Motor neuron (in vitro differentiated cells): Measurements from ENCODE around the gene RTL1. TPM values are rescaled to one million over a fixed set of nuclear protein-coding genes. Genes with fewer than 3 reads are reported as not detected.

Experiments used
- ATAC-seq, 8 experiments: fragments of 200-7000 bp; cut with Tn5 transposase; replicated peaks in 6 of 8; 2 replicates each; pipeline ENCODE4 v1.8.0; 2021; ENCODE audit warnings: mild to moderate bottlenecking in 8 of 8, moderate library complexity in 8 of 8
- H3K27ac ChIP-seq, 2 donors: fragments of 250-450 bp; sonication (Bioruptor Pico); 2 replicates each; pipeline ENCODE4 v1.9.0; 2021; ENCODE audit warnings: antibody characterized with exemption in 2 of 2, mild to moderate bottlenecking in 2 of 2, moderate library complexity in 1 of 2
- H3K4me1 ChIP-seq, 2 donors: fragments of 250-450 bp; sonication (Bioruptor Pico); replicated peaks in 1 of 2; 2 replicates each; pipeline ENCODE4 v1.6.1; 2021; ENCODE audit warnings: antibody characterized with exemption in 2 of 2, mild to moderate bottlenecking in 2 of 2, moderate library complexity in 1 of 2
- H3K4me3 ChIP-seq, 5 donors: fragments of 250-450 bp; sonication (Bioruptor Pico); 2 replicates each; pipeline ENCODE4 v1.9.0; 2021; ENCODE audit warnings: antibody characterized with exemption in 5 of 5, mild to moderate bottlenecking in 5 of 5, moderate library complexity in 4 of 5
- WGBS, 10 experiments: fragments of 450-650 bp; shearing (Covaris generic); methylation state at CpG; one replicate each; pipeline ENCODE4 v1.0.0; 2022; 5-methylcytosine and 5-hydroxymethylcytosine counted together
- in situ Hi-C, 9 experiments: fragments of 400-800 bp; cut with MboI; loops; one replicate each; pipeline ENCODE4 v1.15.0; 2021; ENCODE audit warnings: low sequenced_read_pairs in 9 of 9, low pct_unique_long_range_greater_than_20kb in 2 of 9; ENCODE audit not compliant: unreplicated experiment in 9 of 9
- total RNA-seq, 8 experiments: library from RNA; unstranded; fragments of 300-600 nt; gene quantifications; 2 replicates each; pipeline versions ENCODE4 v1.2.3 to v1.2.4, GENCODE V29; 2022

RTL1 gene
- total RNA-seq, 8 experiments from 2014 or later, result 0.14 to 38.6 (median 6.5) TPM

DNA sequence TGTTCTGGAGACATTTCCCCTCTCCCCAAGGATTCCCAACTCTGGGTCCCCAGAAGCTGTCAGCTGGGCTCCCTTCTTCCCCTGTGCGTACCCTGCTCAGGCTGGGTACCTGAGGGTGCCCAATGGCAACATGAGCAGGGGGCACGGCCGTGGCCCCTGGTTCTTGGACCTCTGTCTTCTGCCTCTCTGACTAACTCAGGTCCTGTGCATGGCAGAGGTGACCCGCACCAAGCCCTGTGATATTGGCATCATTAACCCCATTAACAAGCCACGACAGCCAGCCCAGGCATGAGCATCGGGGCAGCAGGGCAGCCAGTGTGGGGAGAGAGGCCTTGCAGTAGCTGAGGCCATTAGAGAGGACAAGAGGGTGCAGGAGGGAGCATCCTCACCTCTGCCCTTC lies 28.4 kb downstream of the RTL1 start:
- WGBS, 10 experiments, result 50 to 89% (median 89%) methylated on average over 2 to 3 of the region's 6 CpGs; no CpG with 5 or more reads in 7 of the 10 experiments
- H3K4me1 ChIP-seq, result peaks cover 0 to 3% of the 10 kb centered on the region in 2 donors
- H3K4me3 ChIP-seq, result no peak overlapping the region
- no peak overlapping the region for H3K27ac ChIP-seq
- in situ Hi-C loops, result no loop called here
- no peak for ATAC-seq

DNA sequence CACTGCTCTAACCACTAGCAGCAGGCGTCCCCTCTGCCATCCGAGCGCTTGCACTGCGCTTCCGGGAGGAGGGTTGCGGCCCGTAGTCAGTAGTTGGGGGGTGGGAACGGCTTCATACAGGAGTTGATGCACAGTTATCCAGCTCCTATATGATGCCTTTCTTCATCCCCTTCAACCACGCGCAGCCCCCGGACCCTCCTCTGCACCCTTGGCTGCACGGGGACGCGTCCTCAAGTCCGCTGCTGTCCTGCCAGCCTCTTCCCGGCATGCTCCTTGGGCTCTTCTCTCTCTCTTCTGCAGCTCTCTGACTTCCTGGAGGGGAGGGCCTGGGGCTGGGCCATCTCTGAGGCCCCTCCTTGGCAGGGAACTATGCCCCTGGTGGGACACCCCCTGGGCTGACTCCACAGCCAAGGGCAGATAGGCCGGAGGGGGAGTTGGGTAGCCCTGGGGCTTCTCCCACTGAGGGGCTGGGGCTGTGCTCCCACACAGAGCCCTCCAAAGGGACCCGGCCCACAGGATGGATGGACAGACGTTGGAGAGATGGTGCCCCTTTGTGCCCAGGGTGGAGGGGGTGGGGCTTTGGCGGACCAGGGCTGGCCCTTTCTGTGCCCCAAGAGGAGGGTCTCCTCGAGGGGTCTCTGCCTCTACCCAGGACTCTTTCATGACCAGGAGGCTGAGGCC lies 29.0 kb downstream of the RTL1 start:
- in situ Hi-C loops, result no loop called here
- no peak overlapping the region for H3K27ac ChIP-seq
- peaks cover 0 to 3% of the 10 kb centered on the region in 2 donors for H3K4me1 ChIP-seq
- WGBS, 10 experiments, result 84 to 100% (median 93%) methylated on average over 3 to 8 of the region's 21 CpGs; no CpG with 5 or more reads in 6 of the 10 experiments
- no peak overlapping the region for H3K4me3 ChIP-seq
- no peak for ATAC-seq

DNA sequence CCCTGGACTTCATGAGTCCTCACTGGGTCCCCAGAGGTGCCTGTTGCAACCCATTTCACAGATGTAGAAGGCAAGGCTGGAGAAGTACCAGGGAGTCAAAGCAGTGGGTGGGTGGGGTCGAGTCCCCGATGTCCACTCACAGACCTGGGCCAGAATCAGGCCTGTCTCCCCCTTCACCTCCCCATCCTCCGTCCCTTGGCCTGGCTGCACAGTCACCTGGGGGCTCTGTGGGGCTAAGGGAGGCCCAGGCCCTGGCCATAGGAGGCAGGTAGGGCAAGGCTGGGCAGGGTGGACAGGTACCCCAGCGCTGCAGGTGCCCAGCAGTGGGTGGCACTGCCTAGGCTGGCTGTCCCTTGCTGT lies 29.5 kb downstream of the RTL1 start:
- ATAC-seq, result no peak
- in situ Hi-C loops, result no loop called here
- 91% methylated on average over 3 of the region's 4 CpGs; no CpG with 5 or more reads in 9 of the 10 experiments for WGBS, 10 experiments
- H3K4me3 ChIP-seq, result no peak overlapping the region
- peaks cover 0 to 3% of the 10 kb centered on the region in 2 donors for H3K4me1 ChIP-seq
- no peak overlapping the region for H3K27ac ChIP-seq

DNA sequence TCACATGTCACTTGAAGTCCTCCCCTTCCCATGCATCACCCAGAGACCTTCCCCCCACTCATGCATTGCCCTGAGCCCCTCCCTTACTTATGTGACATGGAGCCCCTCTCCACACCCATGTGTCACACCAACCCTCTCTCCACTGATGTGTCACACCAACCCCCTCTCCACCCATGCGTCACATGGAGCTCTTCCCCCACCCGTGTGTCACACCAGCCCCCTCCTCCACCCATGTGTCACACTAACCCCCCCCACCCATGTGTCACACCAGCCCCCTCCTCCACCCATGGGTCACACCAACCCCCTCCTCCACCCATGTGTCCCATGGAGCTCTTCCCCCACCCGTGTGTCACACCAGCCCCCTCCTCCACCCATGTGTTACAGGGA lies 30.4 kb downstream of the RTL1 start:
- Histone ChIP-seq H3K27ac (peak overlapping the region in 1 of 2 donors; percentile 80), H3K4me1 (peaks cover 0 to 3% of the 10 kb centered on the region in 2 donors), H3K4me3 (no peak overlapping the region)
- WGBS, 10 experiments, result no CpG with 5 or more reads among the region's 3 CpGs
- ATAC-seq, result no peak
- in situ Hi-C loops, result no loop called here

DNA sequence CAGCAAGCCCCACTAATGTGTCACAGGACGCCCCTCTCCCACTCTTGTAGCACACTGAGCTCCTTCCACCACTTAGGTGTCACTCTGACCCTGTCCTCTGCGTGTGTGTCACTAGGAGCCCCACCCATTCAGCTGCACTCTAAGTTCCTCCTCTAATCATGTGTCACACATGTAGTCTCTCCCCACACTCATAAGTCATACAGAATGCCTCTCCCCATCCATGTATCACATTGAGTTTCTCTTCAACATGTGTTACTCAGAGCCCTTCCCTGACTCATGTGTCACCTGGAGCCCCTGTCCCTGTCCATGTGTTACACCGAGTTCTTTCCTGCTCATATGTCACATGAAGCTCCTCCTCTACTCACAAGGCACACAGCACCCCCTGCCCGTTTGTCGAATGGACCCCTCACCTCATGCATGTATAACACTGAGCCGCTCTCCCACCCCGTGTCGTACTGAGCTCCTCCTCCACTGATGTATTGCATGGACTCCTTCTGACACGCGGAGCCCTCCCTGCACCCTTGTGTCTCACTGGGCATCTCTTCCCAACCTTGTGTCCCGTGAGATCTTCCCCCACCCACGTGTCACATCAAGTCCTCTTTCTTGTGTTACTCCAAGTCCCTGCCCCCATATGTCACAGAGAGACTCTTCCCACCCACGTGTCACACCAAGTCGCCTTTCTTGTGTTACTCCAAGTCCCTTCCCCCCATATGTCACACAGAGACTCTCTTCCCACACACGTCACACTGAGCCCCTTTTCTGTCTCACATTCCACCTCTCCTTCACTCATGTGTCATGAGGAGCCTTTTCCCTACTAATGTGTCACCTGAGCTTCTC lies 31.0 kb downstream of the RTL1 start:
- H3K4me3 ChIP-seq, result no peak overlapping the region
- WGBS, 10 experiments, result 7 to 87% (median 72%) methylated on average over 1 to 9 of the region's 15 CpGs; no CpG with 5 or more reads in 2 of the 10 experiments
- ATAC-seq, result peak; percentile 17 to 58 (median 52)
- peak overlapping the region in 1 of 2 donors; percentile 80 for H3K27ac ChIP-seq
- H3K4me1 ChIP-seq, result peaks cover 0 to 3% of the 10 kb centered on the region in 2 donors
- in situ Hi-C loops, result no loop called here

DNA sequence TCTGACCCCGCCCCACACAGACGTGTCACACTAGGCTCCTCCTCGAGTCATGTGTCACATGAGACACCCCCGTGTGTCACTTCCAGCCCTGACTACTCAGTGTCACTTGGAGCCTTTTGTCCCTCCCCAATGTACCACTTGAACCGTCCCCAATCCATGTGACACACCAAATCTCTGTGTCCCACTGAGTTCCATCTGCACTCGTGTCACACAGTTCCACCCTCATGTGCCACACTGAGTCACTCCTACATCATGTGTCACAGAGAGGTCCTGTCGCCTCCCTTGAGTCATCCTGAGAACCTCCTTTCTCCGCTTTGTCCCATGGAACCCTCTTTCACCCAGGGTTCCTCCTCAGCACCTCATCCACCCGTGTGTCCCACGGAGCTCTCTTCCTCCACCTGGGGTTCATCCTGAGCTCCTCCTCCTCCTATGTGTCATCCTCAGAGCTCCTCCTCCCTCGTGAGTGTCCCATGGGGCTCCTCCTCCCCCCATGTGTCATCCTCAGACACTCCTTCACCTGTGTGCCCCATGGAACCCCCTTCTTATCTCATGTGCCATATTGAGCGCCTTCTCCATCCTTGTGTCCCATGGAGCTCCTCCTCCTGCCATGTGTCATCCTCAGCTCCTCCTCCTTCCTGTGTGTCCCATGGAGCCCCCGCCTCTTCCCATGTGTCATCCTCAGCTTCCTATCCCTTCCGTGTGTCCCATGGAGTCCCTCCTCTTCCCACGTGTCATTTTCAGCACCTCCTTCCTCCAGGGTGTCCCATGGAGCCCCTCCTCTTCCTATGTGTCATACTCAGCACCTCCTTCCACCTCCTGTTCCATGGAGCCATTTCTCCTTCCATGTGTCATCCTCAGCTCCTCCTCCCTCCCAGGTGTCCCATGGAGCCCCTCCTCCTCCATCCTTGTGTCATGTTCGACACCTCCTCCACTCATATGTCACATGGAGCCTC lies 32.0 kb downstream of the RTL1 start:
- Histone ChIP-seq H3K4me3 (no peak overlapping the region), H3K27ac (peak overlapping the region in 1 of 2 donors; percentile 90), H3K4me1 (peaks cover 0 to under 1% of the 10 kb centered on the region in 2 donors)
- ATAC-seq, result peak; percentile 65 to 88 (median 82)
- 29 to 100% (median 73%) methylated on average over 1 to 9 of the region's 16 CpGs; no CpG with 5 or more reads in 2 of the 10 experiments for WGBS, 10 experiments
- in situ Hi-C loops, result no loop called here

DNA sequence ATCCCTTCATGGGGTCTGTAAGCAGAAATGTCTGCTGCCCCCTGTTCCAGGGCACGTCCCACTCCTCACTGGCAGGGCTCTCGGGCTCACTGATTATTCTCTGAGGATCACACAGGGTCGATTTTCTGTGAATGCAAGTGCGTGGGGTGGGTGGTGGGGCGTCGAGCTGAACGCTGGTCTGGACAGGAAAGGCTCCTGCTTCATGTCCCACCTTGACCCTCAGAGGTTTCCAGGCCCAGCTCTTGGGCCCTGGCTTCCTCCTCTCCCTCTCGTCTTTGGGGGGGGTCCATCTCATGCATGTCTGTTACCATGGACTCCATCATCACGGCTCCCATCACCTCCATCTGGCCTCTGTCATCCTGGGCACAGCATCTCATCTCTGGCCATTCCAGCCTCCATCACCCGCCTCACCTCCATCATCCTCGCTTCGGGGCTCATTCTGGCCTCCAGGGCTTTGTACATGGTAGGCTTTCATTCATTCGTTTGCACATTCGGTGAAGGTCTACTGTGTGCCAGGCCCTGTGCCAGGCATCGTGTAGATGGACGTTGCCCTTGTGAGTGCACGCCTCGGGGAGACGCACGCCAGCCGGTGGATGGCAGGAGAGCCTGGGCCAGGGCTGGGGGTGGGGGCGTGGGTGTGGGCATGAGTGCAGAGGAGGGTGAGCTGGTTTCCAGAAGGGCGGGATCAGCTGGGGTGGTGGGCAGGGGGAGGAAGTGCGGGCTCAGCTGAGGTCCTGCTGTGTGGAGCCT lies 34.7 kb downstream of the RTL1 start:
- Histone ChIP-seq H3K4me3 (no peak overlapping the region), H3K27ac (no peak overlapping the region), H3K4me1 (no peaks in the 10 kb centered on the region)
- WGBS, 10 experiments, result 84% methylated on average over 6 of the region's 24 CpGs; no CpG with 5 or more reads in 9 of the 10 experiments
- in situ Hi-C loops, result no loop called here
- no peak for ATAC-seq

DNA sequence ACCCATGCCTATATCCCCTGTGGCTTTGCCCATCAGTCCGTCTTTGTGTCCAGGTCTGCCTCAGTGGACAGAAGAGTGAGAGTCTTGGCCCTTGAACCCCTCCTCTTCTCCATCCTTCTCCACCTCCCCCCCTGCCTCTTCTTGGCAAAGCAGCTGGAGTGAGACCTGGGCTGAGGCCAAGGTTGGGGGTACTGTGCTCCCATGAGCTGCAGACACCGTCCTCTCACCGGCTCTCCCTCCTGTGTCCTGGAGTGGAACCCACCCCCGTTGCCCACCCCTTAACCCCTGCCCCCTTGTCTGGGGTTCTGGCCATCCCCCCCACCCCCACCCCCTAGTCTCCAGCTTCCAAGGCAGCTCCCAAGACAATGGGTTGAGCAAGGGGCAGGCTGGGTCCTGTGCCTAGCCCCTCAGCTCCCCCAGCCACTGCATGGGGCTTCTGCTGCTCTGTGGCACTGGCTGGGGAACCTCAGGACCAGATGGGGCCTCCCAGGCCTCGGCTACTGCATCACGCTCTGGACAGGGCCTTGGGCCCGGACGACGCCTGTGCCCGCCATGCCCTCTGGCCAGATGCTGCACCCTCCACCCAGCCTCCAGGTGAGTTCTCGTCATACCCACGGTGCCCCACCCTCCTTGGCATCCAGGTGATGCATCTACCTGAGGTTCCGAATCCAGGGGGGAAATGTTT lies 35.7 kb downstream of the RTL1 start:
- 80 to 100% (median 87%) methylated on average over 1 to 7 of the region's 13 CpGs; no CpG with 5 or more reads in 5 of the 10 experiments for WGBS, 10 experiments
- in situ Hi-C loops, result no loop called here
- Histone ChIP-seq H3K4me1 (no peaks in the 10 kb centered on the region), H3K27ac (no peak overlapping the region), H3K4me3 (no peak overlapping the region)
- ATAC-seq, result no peak

DNA sequence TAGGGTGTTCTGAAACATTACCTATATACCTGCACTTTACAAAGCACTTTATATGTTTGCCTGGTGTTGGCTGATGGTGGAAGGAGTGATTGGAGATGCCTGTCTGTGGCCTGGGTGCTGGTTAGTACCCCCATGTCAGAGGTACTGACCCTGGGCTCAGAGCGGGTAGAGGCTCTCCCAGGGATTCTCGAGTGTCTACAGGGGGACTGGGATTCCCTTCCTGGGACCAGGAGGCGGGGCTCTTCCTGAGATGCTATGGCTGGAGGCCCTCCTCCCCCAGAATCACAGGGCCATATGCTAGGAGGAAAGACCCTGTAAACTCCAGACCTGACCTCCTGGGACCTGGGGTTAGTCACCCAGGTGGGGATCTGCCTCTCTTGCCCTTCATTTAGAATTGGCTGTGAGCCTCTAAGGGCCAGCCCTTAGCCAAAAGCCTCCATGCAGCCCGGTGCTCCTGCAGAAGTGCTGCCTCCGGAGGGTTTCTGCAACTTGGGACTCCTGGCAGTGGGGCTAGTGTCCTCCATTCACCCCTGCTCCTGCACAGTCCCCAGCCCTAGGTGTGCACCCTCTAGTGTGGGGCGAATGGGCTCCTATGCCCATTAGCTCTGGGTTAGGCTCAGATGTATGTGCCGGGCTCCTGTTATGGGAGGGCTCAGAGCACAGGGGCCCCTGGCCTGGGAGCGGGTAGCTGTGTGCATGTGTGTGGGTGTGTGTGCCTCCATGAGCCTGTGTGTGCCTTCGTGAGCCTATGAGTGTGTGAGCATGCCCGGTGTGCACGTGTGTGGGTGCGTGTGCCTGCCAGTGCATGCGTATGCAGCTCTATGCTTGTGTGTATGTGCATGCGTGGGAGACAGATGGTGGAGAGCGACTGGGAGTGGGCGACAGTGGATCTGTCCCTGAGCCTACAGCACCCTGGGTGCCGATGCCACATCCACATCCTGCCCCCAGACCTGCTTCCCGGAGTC lies 36.6 kb downstream of the RTL1 start:
- ATAC-seq, result no peak
- in situ Hi-C loops, result no loop called here
- no peak overlapping the region for H3K27ac ChIP-seq
- no peaks in the 10 kb centered on the region for H3K4me1 ChIP-seq
- 73 to 89% (median 80%) methylated on average over 2 to 9 of the region's 18 CpGs; no CpG with 5 or more reads in 6 of the 10 experiments for WGBS, 10 experiments
- no peak overlapping the region for H3K4me3 ChIP-seq

DNA sequence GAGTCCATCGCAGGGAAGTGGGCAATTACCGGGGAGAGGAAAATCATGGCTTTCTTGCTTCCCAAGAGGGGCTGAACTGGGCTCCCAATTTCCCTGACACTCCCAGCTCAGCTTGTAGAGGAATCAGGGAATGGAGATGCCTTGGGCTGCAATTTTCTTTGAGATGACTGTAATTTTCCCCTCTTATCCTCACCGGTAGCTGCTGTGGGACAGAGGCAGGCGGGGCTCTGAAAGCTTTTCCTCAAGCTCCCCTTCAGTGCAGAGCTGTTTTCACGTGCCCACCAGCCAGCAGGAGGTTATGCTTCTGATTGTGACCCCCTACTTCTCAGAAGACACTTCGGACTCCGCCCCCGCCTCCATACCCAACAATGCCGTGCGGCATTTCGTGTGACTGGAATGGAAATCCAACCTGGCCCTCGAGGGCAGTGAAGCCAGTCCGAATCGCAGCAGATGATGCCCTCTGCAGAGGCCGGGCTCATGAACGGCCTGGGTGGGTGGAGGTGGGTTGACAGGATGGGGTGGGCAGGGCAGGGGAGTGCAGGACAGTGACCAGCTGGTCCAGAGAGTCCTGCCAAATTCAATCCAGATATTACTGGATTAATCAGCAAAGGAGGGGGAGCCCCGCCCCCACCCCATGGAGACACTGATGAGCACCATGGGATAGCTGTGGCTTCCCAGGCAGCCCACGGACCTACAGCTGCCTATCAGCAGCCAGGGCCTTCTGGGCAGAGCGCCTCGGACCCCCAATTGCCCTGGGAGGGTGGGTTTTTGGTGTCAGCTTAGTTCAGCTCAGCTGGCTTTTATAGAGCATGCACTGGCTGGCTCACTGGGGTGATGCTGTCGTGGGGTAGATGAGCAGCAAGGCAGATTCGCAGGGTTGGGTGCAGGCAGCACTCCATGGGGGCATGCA lies 37.6 kb downstream of the RTL1 start:
- peaks cover 0 to 1% of the 10 kb centered on the region in 2 donors for H3K4me1 ChIP-seq
- WGBS, 10 experiments, result 10 to 100% (median 83%) methylated on average over 2 to 6 of the region's 22 CpGs; no CpG with 5 or more reads in 5 of the 10 experiments
- no peak overlapping the region for H3K4me3 ChIP-seq
- in situ Hi-C loops, result no loop called here
- no peak overlapping the region for H3K27ac ChIP-seq
- ATAC-seq, result no peak
